CD4-positive, alpha-beta memory T cell (primary cell): ENCODE measurements around the gene GRK5. TPM values are rescaled to one million over a fixed set of nuclear protein-coding genes. Genes with fewer than 3 reads are reported as not detected.
A peak's percentile ranks its signal among the peaks of the same experiment; 100 is the strongest.

Source experiments
- CTCF ChIA-PET: fragments of 350-600 bp; sonication (Branson Sonifier 250); formaldehyde crosslinking; loops from one replicate; lab custom pipeline; 2021; ENCODE audit warnings: inconsistent platforms; ENCODE audit not compliant: partially characterized antibody; lab: Charles Lee
- POLR2A ChIA-PET: fragments of 350-600 bp; sonication (Branson Sonifier 250); formaldehyde crosslinking; loops from one replicate; lab custom pipeline; 2021; ENCODE audit not compliant: partially characterized antibody; lab: Charles Lee
- DNase-seq, 5 donors: peaks; one replicate each; pipeline versions ENCODE4 v3.0.0 to v3.0.0-alpha.2; 2020 to 2022; ENCODE audit warnings: mixed read lengths in 1 of 5
- H3K27ac ChIP-seq: one replicate; pipeline ENCODE4 v1.7.0; 2013; ENCODE audit warnings: low read depth, low read length
- H3K27me3 ChIP-seq: 2 replicates; pipeline ENCODE4 v1.7.0; 2013; ENCODE audit warnings: mild to moderate bottlenecking, low read length, moderate library complexity; ENCODE audit not compliant: insufficient read depth
- H3K36me3 ChIP-seq: 2 replicates; pipeline ENCODE4 v1.7.0; 2013; ENCODE audit warnings: mild to moderate bottlenecking, low read length, moderate library complexity; ENCODE audit not compliant: insufficient read depth
- H3K4me1 ChIP-seq: 2 replicates; pipeline ENCODE4 v1.7.0; 2013; ENCODE audit warnings: mild to moderate bottlenecking, low read length, moderate library complexity; ENCODE audit not compliant: insufficient read depth
- H3K4me3 ChIP-seq, 2 donors: one replicate each; pipeline ENCODE4 v1.7.0; 2013; ENCODE audit warnings: low read length in 2 of 2, mild to moderate bottlenecking in 1 of 2
- H3K9me3 ChIP-seq, 2 donors: one replicate each; pipeline ENCODE4 v1.7.0; 2013; ENCODE audit warnings: low read length in 2 of 2, control low read depth in 1 of 2; ENCODE audit not compliant: control insufficient read depth in 1 of 2
- H3K27ac Mint-ChIP-seq, 7 donors: one replicate each; pipeline ENCODE4 v1.8.0; 2020 to 2021; ENCODE audit warnings: mixed read lengths in 7 of 7, mild to moderate bottlenecking in 6 of 7, inconsistent platforms in 3 of 7, moderate library complexity in 3 of 7
- H3K27me3 Mint-ChIP-seq, 2 donors: one replicate each; pipeline ENCODE4 v1.8.0; 2020 to 2021; ENCODE audit warnings: mixed read lengths in 2 of 2
- H3K36me3 Mint-ChIP-seq, 2 donors: one replicate each; pipeline ENCODE4 v1.8.0; 2020 to 2021; ENCODE audit warnings: mixed read lengths in 2 of 2, inconsistent platforms in 1 of 2, mild to moderate bottlenecking in 1 of 2
- H3K4me1 Mint-ChIP-seq, 4 donors: one replicate each; pipeline ENCODE4 v1.8.0; 2020 to 2021; ENCODE audit warnings: mixed read lengths in 4 of 4, mild to moderate bottlenecking in 1 of 4
- H3K4me3 Mint-ChIP-seq, 8 donors: one replicate each; pipeline ENCODE4 v1.8.0; 2020 to 2021; ENCODE audit warnings: mixed read lengths in 8 of 8, mild to moderate bottlenecking in 7 of 8, moderate library complexity in 6 of 8, inconsistent platforms in 3 of 8
- H3K9me3 Mint-ChIP-seq, 8 donors: one replicate each; pipeline ENCODE4 v1.8.0; 2020 to 2021; ENCODE audit warnings: mixed read lengths in 8 of 8, mild to moderate bottlenecking in 5 of 8, inconsistent platforms in 3 of 8, moderate library complexity in 1 of 8
- intact Hi-C: fragments of 100-400 bp; cut with micrococcal nuclease; formaldehyde crosslinking; loops from one replicate; pipeline ENCODE4 v1.15.1; 2023
- polyA plus RNA-seq, 2 donors: library from polyadenylated mRNA; unstranded; fragments of 300-500 nt; fragmentation: Illumina TruSeq; gene quantifications; one replicate each; pipeline ENCODE4 v1.2.3, GENCODE V29; 2021
- total RNA-seq, 2 experiments: library from RNA; stranded (reverse); gene quantifications; one replicate each; pipeline ENCODE4 v1.2.3, GENCODE V29; 2021

Gene GRK5
- total and polyA plus RNA-seq, 4 experiments from 2014 or later = 7.6 to 27.9 (median 18.6) TPM

GRCh38 chr10:119288574-119289001, 81.2 kb downstream of the GRK5 start:
- intact Hi-C loops = loop anchor here (1.0 kb wide), 1 partner anchor 18 kb away; no protein-coding TSS in a partner anchor
- H3K36me3 Mint-ChIP-seq = peaks cover 0 to 2% of the 10 kb centered on the region in 2 donors
- H3K4me1 ChIP-seq = peaks cover 91% of the 10 kb centered on the region
- H3K9me3 Mint-ChIP-seq = no peaks in the 10 kb centered on the region
- no peak for DNase-seq
- H3K4me1 Mint-ChIP-seq = peaks cover 61 to 95% (median 74%) of the 10 kb centered on the region in 4 donors
- H3K9me3 ChIP-seq = no peaks in the 10 kb centered on the region
- peak overlapping the region in 4 of 8 donors; percentile 20 to 71 (median 30) for H3K4me3 Mint-ChIP-seq
- no peak overlapping the region for H3K4me3 ChIP-seq
- no peaks in the 10 kb centered on the region for H3K27me3 Mint-ChIP-seq
- H3K27me3 ChIP-seq = no peaks in the 10 kb centered on the region
- no peaks in the 10 kb centered on the region for H3K36me3 ChIP-seq
- ChIA-PET POLR2A (interaction anchor here (1.2 to 1.7 kb wide), 2 partner anchors 13 to 81 kb away, joined by 3 to 6 read pairs; partner anchors contain the start of gene GRK5), CTCF (interaction anchor here (1.2 to 2.3 kb wide), 4 partner anchors 18 to 82 kb away, joined by 4 to 9 read pairs (median 5); no protein-coding TSS in a partner anchor)
- H3K27ac Mint-ChIP-seq = peak overlapping the region in 4 of 7 donors; percentile 11 to 71 (median 62)
- H3K27ac ChIP-seq = no peak overlapping the region

GRCh38 chr10:119289227-119289920, 82.0 kb downstream of the GRK5 start:
- peak overlapping the region; percentile 17 to 72 (median 44) for H3K4me3 Mint-ChIP-seq
- ChIA-PET POLR2A (interaction anchor here (1.0 to 2.0 kb wide), 5 partner anchors 13 to 82 kb away, joined by 3 to 9 read pairs (median 3); partner anchors contain the start of gene GRK5), CTCF (interaction anchor here (0.6 to 2.3 kb wide), 9 partner anchors 9 to 254 kb away, joined by 3 to 9 read pairs (median 5); partner anchors contain the start of gene GRK5)
- Histone ChIP-seq H3K27ac (no peak overlapping the region), H3K36me3 (no peaks in the 10 kb centered on the region), H3K9me3 (no peaks in the 10 kb centered on the region), H3K27me3 (no peaks in the 10 kb centered on the region), H3K4me3 (no peak overlapping the region), H3K4me1 (peaks cover 83% of the 10 kb centered on the region)
- H3K27me3 Mint-ChIP-seq = no peaks in the 10 kb centered on the region
- H3K27ac Mint-ChIP-seq = peak overlapping the region in 6 of 7 donors; percentile 5 to 93 (median 80)
- H3K9me3 Mint-ChIP-seq = no peaks in the 10 kb centered on the region
- intact Hi-C loops = loop anchor here (1.0 kb wide), 1 partner anchor 17 kb away; no protein-coding TSS in a partner anchor
- peaks cover 0 to 2% of the 10 kb centered on the region in 2 donors for H3K36me3 Mint-ChIP-seq
- peaks cover 55 to 92% (median 72%) of the 10 kb centered on the region in 4 donors for H3K4me1 Mint-ChIP-seq
- no peak for DNase-seq

GRCh38 chr10:119290301-119291048, 83.1 kb downstream of the GRK5 start:
- Histone ChIP-seq H3K36me3 (no peaks in the 10 kb centered on the region), H3K27me3 (no peaks in the 10 kb centered on the region), H3K27ac (no peak overlapping the region), H3K4me3 (no peak overlapping the region), H3K9me3 (no peaks in the 10 kb centered on the region), H3K4me1 (peaks cover 72% of the 10 kb centered on the region)
- Mint-ChIP-seq H3K4me3 (peak overlapping the region in 4 of 8 donors; percentile 24 to 73 (median 37)), H3K27ac (peak overlapping the region; percentile 59 to 94 (median 79)), H3K27me3 (no peaks in the 10 kb centered on the region), H3K36me3 (peaks cover 0 to 2% of the 10 kb centered on the region in 2 donors), H3K4me1 (peaks cover 45 to 81% (median 61%) of the 10 kb centered on the region in 4 donors), H3K9me3 (no peaks in the 10 kb centered on the region)
- DNase-seq = no peak
- ChIA-PET CTCF (interaction anchor here (0.7 to 2.3 kb wide), 6 partner anchors 8 to 126 kb away, joined by 3 to 9 read pairs (median 3); partner anchors contain the start of gene GRK5), POLR2A (interaction anchor here (0.5 to 2.0 kb wide), 5 partner anchors 16 to 1246 kb away, joined by 3 to 9 read pairs (median 3); partner anchors contain the start of gene GRK5)
- intact Hi-C loops = no loop called here

DNA sequence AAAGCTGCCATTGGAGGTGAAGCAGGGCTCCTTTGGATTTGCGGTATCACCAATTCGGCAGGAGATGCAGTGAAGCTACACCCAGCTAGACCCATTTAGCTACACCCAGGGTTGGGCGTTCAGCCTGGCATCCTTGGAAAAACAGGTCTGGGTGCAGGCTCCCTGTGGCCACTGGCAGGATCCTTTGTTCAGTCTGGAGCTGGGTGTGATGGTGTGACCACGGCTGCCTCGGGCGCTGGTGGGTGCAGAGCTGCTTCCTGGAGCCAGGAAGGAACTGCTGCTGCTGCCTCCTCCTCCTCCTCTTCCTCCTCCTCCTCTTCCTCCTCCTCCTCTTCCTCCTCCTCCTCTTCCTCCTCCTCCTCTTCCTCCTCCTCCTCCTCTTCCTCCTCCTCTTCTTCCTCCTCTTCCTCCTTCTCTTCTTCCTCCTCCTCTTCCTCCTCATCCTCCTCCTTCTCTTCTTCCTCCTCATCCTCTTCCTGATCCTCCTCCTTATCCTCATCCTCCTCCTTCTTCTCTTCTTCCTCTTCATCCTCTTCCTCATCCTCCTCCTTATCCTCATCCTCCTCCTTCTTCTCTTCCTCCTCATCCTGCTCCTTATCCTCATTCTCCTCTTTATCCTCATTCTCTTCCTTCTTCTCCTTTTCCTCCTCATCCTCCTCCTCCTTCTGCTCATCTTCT, 84.0 kb downstream of the GRK5 start:
- Mint-ChIP-seq H3K4me3 (peak overlapping the region in 1 of 8 donors; percentile 73), H3K4me1 (peaks cover 38 to 75% (median 53%) of the 10 kb centered on the region in 4 donors)
- intact Hi-C loops = no loop called here

DNA sequence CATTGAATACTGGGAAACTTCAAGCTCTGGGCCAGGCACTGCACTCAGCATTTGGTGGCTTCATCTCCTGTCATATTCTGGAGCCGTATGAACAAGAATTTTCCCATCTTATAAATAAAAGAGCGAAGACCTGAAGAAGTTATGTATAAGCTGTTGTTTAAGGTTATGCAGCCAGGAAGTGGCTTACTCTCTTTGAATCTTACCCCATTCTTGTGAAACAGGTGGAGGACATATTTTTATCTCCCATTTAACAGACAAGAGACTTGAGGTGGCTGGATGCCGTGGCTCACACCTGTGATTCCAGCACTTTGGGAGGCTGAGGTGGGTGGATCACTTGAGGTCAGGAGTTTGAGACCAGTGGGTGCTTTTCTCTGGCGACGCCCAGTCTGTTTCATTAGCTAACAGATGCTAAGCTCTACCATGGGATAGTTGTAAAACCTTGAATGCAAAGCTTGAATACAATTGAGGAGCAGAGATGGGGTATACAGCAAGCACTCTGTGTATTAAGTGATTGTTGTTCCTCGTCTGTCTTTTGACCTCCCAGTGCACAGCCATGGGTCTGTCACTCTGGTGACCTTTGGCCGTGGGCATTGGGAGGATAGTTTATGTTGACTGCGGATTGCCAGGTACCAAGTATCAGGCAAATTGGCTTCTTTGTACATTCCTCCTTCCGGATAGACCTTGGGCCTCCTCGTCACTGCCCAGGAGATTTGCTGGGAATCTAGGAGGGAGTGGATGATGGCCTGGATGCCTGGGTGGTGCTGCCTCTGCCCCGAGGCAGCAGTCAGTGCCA, 85.8 kb downstream of the GRK5 start:
- Histone ChIP-seq H3K27me3 (no peaks in the 10 kb centered on the region), H3K9me3 (no peaks in the 10 kb centered on the region), H3K27ac (no peak overlapping the region), H3K36me3 (no peaks in the 10 kb centered on the region), H3K4me1 (peaks cover 53% of the 10 kb centered on the region), H3K4me3 (no peak overlapping the region)
- DNase-seq = no peak
- POLR2A ChIA-PET = interaction anchor here (0.8 to 1.9 kb wide), 6 partner anchors 9 to 86 kb away, joined by 3 to 8 read pairs (median 4); no protein-coding TSS in a partner anchor
- Mint-ChIP-seq H3K27me3 (no peaks in the 10 kb centered on the region), H3K9me3 (peaks cover 0 to 8% (median 4%) of the 10 kb centered on the region in 8 donors), H3K4me3 (peak overlapping the region; percentile 17 to 65 (median 54)), H3K27ac (peak overlapping the region; percentile 32 to 94 (median 88)), H3K4me1 (peaks cover 34 to 68% (median 48%) of the 10 kb centered on the region in 4 donors), H3K36me3 (peaks cover 10 to 17% of the 10 kb centered on the region in 2 donors)
- CTCF ChIA-PET = interaction anchor here (0.8 to 1.7 kb wide), 4 partner anchors 9 to 84 kb away, joined by 3 to 5 read pairs (median 3); no protein-coding TSS in a partner anchor
- intact Hi-C loops = no loop called here

More for the DNA sequence above, 84.0 kb downstream of the GRK5 start:
- Histone ChIP-seq H3K4me3 (no peak overlapping the region), H3K27ac (no peak overlapping the region), H3K27me3 (no peaks in the 10 kb centered on the region), H3K4me1 (peaks cover 64% of the 10 kb centered on the region), H3K36me3 (no peaks in the 10 kb centered on the region), H3K9me3 (no peaks in the 10 kb centered on the region)
- ChIA-PET CTCF (no interaction called here), POLR2A (interaction anchor here (0.5 to 0.8 kb wide), 2 partner anchors 84 to 1247 kb away, joined by 3 to 4 read pairs; partner anchors contain the start of gene GRK5)
- H3K36me3 Mint-ChIP-seq = peaks cover 4 to 6% of the 10 kb centered on the region in 2 donors
- H3K9me3 Mint-ChIP-seq = peaks cover 0 to 2% (median 0%) of the 10 kb centered on the region in 8 donors
- no peaks in the 10 kb centered on the region for H3K27me3 Mint-ChIP-seq
- peak overlapping the region in 6 of 7 donors; percentile 5 to 86 (median 70) for H3K27ac Mint-ChIP-seq
- no peak for DNase-seq

DNA sequence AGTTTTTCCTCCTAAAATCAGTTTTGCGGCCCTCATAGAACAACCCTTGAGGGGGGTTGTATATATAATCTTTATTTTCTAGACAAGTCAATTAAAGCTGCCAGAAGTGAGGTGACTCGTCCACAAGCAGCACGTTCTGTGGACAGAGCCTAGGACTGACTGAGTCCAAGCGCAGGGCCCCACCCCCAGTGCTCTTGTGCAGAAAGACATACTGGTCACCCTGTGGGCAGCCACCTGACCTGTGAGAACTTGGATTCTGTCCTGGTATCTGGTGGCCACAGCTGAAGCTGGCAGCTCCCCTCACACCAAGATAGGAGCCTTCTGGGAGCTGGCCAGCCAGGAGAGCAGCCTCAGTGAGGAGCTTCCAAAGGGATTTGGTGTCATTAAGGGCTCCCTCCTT, 89.3 kb downstream of the GRK5 start:
- intact Hi-C loops = no loop called here
- POLR2A ChIA-PET = interaction anchor here (2.3 to 2.4 kb wide), 2 partner anchors 9 to 26 kb away, joined by 5 to 8 read pairs; no protein-coding TSS in a partner anchor

More for the DNA sequence above, 89.3 kb downstream of the GRK5 start:
- Mint-ChIP-seq H3K27me3 (no peaks in the 10 kb centered on the region), H3K4me3 (no peak overlapping the region), H3K4me1 (peaks cover 35 to 64% (median 50%) of the 10 kb centered on the region in 4 donors), H3K9me3 (peaks cover 0 to 8% (median 4%) of the 10 kb centered on the region in 8 donors), H3K27ac (no peak overlapping the region), H3K36me3 (peaks cover 10 to 17% of the 10 kb centered on the region in 2 donors)
- Histone ChIP-seq H3K36me3 (no peaks in the 10 kb centered on the region), H3K4me3 (no peak overlapping the region), H3K27ac (no peak overlapping the region), H3K9me3 (no peaks in the 10 kb centered on the region), H3K27me3 (no peaks in the 10 kb centered on the region), H3K4me1 (peaks cover 43% of the 10 kb centered on the region)
- CTCF ChIA-PET = interaction anchor here (1.1 to 1.5 kb wide), 3 partner anchors 10 to 165 kb away, joined by 3 to 4 read pairs (median 3); no protein-coding TSS in a partner anchor
- DNase-seq = peak in 1 of 5 donors; percentile 16
